OCI-M2 (cell line): ENCODE measurements around the gene GPD2.
"Not testable (repeated sequence)": the region's sequence is repeated elsewhere in the genome, so short reads cannot be mapped to it uniquely, and the experiment has no call there.

ENCODE experiments used
- DNase-seq: peaks from one replicate; lab custom pipeline; 2025; ENCODE audit not compliant: unreplicated experiment; lab: John Stamatoyannopoulos, UW

Gene GPD2

DNA sequence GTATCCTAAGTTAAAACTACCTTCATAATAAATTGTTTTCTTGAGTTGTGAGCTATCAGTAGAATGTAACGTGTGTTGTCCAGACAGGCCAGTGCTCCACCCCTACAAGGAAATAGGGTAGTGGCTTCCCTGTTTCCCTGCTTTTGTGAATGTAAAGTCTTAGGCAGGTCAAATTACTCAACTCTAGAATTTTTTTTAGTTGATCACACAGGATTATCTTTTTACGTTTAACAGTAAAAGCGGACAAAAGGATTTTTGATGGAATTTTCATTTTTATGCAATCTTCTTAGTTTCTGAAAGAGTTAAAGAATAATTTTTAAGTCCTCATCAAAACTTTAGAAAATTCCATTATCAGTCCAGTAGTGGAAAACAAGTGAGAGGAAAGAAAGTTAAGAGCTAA is 38.2 kb downstream of the GPD2 start:
- DNase-seq: no peak

DNA sequence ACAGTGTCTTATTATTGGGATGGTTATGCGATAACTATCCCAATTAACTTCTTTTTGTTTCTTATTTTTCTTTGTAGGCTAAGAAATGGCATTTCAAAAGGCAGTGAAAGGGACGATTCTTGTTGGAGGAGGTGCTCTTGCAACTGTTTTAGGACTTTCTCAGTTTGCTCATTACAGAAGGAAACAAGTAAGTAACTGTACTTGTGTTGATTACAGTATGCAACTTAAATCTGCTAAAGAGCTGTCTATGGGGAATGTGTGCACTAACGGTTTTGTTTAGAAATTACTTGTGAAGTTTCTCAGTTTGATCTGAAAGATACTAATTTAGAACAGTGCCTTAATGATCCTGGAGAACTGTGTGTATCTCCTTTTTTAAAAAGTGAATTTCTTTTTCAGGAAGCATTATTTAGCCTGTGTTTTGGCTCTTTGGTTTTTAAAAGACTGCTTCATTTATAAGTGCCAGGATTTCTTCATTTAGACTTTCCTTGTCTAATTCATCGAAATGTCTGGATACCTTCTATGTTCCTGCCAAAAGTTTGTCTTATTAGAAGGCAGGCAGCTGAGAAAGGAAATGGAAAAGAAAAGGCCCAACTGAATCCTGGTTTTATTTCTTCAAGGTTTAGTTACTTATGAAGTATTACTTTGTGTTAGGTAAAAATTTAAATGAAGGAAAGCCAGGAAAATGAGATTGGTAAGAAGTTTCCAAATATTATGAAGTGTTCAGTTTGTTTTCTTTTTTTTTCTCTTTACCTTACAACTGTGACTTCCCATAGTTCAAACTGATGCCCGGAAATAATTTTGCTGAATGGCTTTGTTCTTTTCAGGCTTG is 40.1 kb downstream of the GPD2 start:
- DNase-seq: no peak

DNA sequence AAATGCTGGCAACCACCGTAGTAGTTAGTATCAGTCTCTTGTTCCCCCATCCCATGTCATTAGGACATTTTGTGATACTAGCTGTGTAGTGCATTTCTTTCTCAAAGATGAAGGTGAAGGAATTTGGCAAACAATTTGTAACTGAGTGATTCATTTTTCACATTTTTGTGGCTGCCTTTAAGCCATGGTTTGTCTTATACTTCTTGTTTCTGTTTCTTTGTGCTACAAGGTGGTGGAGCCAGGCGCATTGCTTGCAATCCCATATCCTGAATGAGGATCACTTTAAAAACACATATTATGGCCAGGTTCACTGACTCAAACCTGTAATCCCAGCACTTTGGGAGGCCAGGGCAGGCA is 40.6 kb downstream of the GPD2 start:
- DNase-seq: no peak

DNA sequence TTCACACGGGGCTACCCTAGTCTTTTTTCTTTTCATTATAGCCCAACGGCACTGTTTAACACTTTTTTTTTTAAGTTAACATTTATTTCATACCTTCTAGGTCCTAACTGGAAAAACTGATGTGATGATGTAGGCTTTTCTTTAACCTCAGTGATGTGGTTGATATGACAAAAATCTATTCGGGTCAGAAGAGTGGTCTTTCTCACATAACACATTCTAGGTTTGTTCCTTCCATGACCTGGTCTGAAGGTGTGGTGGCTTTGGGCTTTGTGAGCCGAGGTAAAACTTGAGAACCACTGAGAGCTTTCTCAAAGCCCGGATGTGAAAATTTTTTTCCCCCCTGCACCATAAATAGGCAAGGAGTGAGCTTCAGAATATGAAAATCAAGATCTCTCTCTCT is 44.2 kb downstream of the GPD2 start:
- DNase-seq: no peak

DNA sequence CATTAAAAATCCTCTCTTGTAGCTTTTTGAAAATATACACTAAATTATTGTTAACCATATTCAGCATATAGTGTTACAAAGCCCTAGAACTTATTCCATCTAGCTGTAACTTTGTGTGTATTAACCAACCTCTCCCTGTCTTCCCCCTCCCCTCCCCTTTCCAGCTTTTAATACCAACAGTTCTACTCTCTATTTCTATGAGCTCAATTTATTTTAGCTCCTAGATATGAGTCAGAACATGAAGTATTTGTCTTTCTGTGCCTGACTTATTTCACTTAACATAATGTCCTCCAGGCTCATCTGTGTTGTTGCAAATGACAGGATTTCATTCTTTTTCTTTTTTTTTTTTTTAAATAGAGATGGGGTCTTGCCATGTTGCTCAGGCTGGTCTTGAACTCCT is 45.1 kb downstream of the GPD2 start:
- no peak for DNase-seq

DNA sequence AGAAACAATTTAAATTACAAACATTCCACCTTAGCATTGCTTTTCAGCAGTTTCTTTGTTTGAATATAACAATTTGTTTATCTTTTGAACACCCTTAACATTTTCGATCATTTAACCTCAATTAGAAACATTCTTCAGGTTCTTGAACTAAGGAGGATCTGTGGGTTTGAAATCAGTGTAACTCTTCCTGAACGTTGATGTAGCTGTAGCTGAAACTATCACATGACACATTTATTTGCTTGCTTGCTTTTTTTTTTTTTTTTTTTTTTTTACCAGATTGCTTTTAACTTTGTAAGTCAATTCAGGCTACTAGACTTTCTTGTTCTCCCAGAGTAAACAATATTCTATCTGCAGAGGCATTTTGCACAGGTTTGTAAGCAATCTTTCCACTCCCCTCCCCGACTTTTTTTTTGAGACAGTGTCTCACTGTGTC is 47.6 kb downstream of the GPD2 start:
- DNase-seq: no peak

DNA sequence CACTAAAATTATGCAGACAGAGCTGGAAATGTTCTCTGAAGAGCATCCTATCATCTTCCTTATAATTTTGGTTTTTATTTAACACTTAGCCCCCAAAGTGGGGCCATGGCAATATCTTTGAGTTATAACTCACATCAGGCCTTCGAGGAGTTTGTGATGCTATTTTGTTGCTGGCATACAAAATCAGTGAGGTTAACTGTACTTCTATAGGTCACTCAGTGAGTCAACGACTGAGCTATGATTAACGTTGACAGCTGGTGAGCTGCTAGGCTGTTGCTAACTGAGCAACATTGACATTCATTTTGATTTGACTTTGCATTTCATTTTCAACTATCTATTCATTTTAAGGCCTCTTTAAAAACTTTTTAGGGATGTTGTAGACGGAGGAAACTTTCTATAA is 50.0 kb downstream of the GPD2 start:
- DNase-seq: no peak

DNA sequence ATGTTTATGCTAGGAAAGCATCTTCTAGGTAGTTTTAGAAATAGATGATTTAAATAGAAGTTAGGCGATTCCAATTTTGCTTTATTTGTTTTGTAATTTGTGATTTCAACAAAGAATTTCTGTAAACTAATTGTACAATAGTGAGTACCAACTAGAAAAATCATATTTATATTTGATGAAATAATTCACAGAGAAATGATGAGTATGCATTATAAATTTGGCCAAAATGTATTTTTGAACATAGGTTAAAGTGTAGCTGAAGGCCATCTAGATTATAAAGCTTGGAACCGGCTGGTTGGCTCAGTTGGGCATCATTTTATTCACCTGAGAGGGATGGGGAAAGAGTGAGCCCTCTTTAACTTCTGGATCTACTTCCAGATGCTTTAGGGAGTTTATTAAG is 50.4 kb downstream of the GPD2 start:
- DNase-seq: no peak

DNA sequence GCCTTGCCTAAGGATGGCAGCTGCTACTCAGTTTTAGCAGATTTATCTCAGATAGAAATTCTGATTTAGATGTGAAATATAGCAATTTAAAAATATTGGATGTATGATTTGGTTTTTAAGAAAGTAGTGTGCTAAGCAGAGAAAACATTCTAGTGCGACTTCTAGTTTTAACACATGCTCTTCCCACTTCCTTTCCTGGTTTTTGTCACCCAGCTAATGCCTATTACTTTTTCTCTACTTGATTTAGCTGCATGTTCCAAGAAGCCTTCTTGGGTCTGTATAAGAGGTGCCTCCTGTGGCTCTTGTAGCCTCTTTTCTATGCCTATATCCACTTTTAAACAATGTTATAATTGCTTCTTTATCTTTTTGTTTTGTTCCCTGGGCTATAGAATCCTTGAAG is 53.0 kb downstream of the GPD2 start:
- no peak for DNase-seq

DNA sequence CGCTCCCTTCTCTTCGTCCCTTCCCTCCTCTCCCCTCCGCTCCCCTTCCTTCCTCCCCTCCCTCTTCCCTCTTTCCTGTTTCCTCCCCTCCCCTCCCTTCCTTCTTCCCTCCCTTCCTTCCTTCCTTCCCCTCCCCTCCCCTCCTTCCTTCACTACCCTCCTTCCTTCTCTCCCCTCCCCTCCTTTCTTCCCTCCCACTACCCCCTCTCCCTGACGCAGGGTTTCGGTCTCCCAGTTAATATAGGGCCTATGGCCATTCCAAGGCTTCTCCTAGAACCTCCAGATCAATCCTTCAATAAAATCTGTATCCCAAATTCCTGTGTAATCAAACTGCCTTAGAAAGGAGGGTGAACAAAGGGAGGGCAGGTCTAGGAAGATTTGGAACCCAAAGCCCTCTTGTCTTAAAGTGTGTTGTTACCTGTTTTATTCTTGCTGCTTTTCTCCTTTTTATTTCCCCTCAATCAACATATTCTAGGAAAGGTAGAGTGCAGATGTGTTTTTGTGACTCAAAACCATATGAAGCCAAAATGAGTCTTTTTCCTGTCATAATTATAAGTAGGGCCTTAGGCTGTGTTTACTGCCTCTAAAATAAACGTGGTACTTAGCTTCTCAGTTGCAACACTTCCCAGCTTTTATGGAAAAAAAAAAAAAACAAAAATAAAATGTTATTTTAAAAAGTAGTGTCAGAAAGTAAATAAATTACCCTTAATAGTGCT is 53.7 kb downstream of the GPD2 start:
- DNase-seq: no peak

DNA sequence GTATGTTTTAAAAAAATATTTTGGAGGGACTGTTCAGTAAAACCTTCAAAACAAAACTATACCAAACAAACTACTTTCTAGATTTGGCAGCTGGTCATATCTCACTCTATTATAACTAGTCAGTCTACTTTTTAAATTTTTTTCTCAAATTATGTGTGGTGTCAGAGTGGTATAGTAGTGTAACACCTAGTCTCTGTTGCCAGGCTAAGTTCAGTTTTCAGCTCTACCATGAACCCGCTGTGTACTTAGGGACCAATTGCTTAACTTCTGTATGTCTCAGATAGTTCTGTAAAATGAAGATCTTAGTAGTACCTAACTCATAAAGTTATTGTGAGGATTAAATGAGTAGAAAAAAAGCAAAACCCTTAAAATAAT is 54.3 kb downstream of the GPD2 start:
- DNase-seq: no peak

DNA sequence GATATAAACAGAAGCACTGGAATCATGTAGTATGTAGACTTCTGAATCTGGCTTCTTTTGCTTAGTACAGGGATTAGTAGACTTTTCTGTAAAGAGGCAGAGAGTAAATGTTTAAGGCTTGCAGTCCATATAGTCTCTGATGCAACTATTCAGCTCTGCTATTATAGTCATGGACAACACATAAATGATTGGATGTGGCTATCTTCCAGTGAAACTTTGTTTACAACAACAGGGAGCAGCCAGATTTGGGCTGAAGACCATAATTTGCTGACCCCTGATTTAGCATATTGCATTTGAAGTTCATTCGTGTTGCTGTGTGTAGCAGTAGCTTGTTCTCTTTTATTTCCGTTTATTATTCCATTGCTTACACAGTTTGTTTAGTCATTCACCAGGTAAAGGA is 55.0 kb downstream of the GPD2 start:
- DNase-seq: no peak

DNA sequence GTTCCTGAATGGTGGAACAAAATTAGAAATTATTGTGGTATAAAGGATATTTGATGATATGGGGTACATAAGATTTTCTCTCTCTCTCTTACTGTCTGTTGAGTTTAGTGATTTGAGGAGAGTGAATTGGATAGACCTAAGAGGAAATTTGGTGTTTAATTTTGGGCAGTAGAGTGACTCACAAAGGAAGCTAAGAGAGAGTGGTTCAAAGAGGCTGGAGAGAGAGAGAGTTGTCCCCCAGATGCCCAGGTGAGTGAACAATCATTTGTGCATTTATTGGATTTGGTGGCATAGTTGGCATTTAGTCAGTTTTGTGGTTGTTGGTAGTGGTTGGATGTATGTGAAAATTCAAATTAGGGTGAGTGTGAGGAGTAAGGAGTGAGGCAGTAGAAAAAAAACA is 56.8 kb downstream of the GPD2 start:
- DNase-seq: no peak

DNA sequence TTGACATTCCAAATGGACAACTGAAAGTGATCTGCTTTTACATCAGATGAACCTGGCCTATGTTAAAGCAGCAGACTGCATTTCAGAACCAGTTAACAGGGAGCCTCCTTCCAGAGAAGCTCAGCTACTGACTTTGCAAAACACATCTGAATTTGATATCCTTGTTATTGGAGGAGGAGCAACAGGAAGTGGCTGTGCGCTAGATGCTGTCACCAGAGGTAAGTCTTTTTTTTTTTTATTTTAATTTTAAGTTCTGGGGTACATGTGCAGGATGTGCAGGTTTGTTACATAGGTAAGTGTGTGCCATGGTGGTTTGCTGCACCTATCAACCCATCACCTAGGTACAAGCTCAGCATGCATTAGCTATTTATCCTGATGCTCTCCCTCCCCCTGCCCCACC is 59.8 kb downstream of the GPD2 start:
- not testable (repeated sequence) for DNase-seq

DNA sequence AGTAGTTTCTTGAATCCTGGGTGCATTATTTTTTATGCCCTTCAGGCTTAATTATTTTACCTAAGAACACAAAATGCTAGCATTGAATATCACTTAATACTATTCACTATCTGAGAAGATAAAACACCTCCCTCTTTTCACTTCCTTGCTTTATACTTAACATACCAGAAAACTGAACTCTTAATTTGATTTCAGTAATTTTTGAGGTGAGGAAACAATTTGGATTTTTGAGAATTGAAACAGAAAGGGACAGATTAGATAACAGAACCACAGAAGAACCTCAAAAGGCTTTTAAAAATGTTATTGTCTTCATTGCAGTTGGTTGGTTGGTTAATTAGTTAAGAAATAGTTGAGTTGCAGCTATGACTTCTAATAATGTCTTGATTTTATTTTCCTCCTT is 69.5 kb downstream of the GPD2 start:
- no peak for DNase-seq

DNA sequence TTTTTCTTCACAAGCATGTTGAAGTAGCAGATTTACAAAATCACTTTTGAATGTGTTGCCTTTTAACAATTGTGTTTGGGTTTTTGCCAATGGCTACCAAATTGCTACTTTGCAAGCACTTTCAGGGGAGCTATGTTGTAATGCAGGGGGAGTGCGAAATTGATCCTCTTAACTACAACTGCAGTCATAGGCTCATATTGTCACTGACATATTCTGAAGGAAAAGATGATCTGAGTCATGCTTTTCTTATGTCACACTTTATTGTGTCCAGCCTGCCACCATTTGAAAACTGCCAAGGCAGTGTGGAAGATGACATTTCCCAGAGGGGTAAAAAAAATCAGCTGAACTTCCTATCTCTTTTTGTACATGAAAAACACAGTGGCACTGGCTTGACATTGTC is 74.9 kb downstream of the GPD2 start:
- DNase-seq: no peak

DNA sequence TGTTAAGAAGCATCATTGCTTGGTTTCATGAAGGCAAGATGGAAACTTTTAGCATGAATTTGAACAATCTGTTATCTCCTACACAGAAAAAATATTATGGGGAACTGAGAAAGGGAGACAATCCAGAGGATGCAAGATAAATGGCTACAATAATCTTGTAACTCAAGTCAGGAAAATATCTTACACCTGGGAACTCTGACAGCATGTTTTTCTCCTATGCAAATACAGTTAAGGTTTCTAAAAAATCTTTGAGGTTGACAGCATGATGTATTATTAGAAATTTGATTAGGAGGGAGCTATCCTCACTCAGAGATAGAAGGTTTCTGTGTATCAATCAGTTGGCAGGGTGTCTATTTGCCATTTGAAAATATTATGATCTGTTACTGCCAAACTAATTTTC is 75.6 kb downstream of the GPD2 start:
- DNase-seq: no peak

DNA sequence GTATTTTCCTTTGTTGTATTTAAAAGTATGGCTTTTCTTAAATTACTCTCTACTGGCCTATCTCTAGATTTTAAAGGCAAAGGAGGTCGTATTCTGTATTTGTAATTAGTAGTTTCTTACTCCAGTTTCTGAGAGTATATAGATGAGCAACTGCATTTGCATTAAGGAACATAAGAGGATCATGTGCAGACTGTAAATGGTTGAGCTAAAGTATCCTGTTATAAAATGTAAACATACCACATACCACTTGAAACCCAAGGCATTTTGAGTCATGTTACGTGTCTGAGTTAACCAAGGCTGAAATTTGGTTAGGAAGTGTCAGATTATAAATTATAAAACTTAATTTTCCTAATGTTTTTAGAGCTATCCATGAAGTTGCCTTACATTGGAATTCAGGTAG is 76.3 kb downstream of the GPD2 start:
- DNase-seq: no peak

DNA sequence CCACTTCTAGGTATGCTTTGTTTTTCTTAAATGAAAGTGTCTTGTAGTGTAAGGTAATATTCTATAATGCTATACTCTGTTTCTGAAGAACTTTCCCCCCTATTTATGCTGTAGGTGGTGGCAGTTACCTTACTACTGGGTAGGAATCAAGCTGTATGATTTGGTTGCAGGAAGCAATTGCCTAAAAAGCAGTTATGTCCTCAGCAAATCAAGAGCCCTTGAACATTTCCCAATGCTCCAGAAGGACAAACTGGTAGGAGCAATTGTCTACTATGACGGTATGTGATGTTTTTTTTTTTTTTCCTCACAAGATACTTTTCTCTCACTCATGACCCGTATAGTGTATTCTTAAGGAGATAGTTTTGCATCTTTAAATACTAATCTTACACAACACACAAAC is 77.0 kb downstream of the GPD2 start:
- DNase-seq: no peak

DNA sequence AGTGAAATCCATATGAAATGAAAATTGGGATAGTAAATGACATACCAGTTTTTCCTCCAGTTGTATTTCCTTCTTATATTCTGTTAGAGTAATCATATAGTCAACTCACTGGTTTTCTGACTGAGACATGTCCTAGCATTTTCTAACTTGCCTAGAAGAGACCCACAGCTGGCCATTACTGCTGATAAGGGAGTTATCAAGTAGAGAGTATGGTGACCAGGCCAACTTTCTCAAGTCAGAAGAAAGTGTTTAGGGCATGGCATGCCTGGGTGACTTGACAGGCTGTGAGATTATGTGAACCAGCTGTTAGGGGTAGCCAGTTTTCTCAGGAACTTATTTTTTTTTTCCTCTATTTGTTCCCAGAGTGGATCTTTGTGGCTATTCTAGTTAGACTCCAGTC is 81.2 kb downstream of the GPD2 start:
- no peak for DNase-seq

DNA sequence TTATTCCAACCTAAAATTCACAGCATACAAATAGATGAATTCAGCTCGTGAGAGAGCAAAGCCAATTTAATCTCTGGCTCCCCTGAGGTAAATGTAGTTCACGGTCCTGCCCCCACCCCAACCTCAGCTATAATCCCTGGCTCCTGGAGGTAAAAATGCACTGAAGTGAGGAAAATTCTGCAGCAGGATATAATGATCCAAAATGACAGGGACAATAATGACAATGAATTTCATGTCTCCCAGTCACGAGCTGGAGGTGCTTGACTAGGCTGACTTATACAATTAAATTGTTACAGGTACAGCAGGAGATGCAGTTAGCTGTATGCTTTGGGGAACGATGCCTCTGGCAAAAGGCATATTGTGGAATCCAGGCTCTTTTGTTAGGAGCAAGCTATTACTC is 82.0 kb downstream of the GPD2 start:
- no peak for DNase-seq

DNA sequence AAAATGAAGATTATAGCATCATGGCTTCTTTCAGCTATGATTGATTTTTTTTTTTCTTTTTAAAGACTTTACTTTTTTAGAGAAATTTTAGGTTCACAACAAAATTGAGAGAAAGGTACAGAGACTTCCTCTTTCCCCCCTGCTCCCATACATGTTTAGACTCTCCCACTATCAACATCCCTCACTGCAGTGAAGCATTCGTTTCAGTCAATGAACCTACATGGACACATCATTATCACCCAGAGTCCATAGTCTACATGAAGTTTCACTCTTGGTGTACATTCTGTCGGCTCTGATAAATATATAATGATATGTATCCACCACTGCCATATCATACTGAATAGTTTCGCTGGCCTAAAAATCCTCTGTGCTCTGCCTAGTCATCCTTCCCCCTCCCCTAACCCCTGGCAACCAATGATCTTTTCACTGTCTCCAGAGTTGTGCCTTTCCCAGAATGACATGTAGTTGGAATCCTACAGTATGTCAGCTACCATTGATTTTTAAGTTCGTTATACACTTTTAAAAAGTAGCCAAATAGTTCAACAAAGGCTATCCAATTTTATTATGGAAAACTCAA is 86.8 kb downstream of the GPD2 start:
- DNase-seq: peak; percentile 34
